Superior temporal gyrus (tissue), 1 donor: Measurements from ENCODE around the gene ZMAT5.

ENCODE experiments used
- DNase-seq: peaks from one replicate; pipeline ENCODE4 v3.0.0-alpha.2; 2016; ENCODE audit errors: extremely low spot score

The ZMAT5 gene

GRCh38 chr22:29707471-29707870, 59.3 kb downstream of the ZMAT5 start:
- no peak for DNase-seq

DNA sequence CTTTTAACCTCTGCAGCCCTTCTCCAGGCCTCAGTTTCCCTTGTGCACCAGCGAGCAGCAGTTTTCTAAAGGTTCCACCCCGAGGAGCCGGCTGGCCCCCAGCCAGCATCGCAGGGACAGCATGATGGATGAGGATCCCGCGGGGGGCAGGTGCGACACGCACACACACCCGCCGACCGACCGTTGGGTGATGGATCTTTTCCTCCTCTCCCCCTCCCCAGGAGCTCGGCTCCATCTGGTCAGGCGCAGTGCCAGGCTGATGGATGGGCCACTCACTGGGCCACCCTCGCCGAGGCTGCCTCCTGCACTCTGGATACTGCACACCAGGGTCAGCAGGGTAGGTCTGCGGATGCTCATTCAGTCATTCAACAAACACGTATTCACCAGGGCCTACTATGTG, 59.8 kb downstream of the ZMAT5 start:
- DNase-seq, result no peak

- DNase-seq, result no peak
Measured at GRCh38 chr22:29706486-29706885, 60.3 kb downstream of the ZMAT5 start.

GRCh38 chr22:29705651-29706050, 61.2 kb downstream of the ZMAT5 start:
- no peak for DNase-seq

DNA sequence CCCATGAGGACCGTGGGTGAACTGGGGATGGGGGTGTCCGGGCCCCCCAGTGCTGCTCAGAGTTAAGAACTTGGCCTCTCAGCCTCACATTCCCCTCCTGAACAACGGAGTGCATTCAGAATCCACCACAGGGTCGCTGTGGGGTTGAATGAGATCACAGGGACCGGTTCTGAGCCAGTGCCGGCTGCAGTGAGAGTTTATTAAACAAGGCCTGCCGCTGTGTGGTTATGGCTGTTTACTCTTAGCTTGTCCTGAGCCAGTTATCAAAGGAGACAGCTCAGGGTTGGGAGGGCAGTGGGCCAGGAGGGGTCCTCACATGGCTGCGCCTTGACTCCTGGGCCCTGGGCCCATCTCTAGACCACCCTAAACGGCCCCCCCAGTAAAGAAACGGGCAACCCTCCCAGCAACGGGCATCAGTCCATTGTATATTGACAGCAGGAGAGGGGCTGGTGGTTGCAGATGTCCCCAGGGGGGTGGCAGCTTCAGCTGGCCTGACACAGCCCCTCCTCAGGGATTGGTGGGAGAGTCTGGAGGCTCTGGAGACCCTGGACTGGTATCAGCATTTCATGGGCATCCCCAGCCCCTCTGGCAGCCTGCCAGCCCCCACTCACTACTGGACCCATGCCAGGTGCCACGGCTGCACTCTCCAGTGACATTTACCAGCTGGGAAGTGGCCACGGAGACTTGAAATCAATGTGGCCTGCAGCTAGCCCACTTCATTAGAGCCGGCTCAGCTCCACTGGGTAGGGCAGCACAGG, 62.1 kb downstream of the ZMAT5 start:
- peak; percentile 84 for DNase-seq

- no peak for DNase-seq
Measured at GRCh38 chr22:29703569-29704195, 63.1 kb downstream of the ZMAT5 start.

GRCh38 chr22:29702931-29703501, 63.8 kb downstream of the ZMAT5 start:
- DNase-seq, result no peak

- no peak for DNase-seq
Measured at GRCh38 chr22:29702000-29702930, 64.5 kb downstream of the ZMAT5 start.

- DNase-seq, result no peak
Measured at GRCh38 chr22:29701155-29701999, 65.4 kb downstream of the ZMAT5 start.

GRCh38 chr22:29700900-29701154, 66.0 kb downstream of the ZMAT5 start:
- DNase-seq, result no peak

DNA sequence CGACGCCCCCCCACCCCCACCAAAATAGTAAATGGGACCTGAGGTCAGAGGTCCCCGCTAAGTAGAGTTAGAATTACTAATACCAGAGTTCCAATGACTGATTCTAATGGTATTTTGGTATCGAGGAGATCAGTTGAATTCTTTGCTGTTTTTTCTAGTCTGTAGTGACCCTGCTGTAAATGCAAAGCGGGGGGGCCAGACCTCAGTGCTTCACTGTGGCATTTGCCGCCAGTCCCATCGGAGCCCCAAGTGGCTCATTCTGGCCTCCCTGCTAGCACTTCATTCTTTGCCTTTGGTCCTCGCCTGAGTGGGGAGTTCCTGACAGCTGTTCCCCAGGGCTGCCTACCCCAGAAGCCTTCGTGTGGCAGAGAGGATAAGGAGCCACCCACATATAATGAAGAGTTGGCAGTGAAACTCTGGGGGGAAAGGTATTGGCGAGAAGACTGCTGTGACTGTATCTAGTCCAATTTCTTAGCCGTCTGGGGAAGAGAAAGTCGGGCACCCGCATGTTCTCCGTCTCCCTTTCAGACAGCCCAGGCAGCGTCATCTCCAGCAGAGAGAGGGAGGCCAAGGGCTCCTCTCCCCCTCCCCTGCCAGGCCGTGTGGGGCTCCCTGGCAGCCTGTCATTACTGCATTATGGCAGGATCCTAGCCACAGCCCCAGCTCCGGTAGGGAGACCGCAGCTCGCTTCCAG, 66.5 kb downstream of the ZMAT5 start:
- no peak for DNase-seq

DNA sequence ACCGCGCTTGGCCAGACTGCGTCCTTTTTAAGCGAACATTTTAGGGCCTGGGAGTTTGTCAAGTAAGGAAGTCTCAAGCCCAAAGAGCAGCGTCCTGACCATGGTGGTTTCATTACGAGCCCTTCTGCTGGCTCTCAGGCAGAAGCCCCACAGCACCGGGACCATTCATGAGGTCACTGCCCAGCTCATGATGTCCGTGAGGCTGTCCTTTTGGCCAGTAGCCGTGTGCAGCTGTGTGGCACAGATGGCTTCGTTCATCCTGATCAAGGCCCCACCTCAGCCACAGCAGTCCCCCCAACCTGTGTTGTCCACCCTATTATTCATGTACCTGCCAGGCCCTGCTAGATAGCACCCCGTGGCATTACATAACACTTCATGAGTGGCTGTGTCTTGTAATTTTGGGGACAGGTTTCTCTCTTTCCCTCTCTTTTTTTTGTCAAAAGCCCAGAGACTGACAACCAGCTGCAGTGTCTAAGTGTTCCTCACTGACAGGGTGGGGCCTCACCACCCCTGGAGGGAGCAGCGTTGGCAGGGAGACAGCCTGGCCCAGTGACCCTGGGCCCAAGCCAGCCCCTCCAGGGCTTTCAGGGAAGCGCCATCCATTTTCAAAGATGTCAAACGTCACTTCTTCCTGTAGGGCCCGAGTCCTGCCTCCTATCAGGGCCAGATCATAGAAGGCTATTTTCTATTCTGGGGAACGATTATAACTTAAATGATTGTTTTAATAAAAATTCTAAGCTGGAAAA, 68.8 kb downstream of the ZMAT5 start:
- no peak for DNase-seq

DNA sequence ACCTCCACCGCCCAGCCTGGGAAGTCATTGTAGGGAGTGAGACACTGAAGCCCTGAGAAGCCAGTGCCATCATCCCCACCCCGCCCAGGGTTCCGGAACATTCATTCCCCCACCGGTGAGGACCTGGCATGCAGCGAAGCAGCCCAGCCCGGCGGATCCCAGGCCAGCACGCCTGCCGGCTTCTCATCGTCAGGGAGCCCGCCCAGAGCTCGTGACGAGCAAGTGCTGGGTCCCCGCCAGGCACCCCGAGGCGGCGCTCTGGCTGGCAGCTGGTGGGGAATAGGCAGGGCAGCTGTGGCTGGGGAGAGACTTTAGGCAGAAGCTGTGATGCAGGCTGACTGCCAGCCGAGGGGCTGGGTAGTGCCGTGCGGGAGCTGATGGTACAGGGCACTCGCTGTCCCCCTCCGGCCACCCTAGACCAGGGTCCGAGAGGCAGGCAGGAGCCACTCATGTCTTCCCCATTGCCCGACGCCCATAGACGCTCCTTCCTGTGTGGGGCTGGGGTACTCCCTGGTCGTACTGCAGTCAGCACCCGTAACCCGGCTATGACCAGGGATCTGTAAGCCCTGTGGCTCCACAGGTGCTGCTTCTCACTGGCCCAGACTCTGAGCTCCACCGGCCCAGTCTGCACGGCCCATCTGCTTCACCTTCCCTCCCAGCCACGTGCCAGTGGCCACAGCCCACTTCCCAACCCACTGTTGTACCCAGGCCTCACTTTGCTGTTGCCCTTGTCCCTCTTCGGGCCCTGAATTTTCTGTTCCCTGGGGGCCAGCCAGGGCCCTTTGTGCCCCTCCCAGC, 71.5 kb downstream of the ZMAT5 start:
- DNase-seq, result peak; percentile 63

- no peak for DNase-seq
Measured at GRCh38 chr22:29693671-29694070, 73.1 kb downstream of the ZMAT5 start.

- no peak for DNase-seq
Measured at GRCh38 chr22:29693161-29693560, 73.6 kb downstream of the ZMAT5 start.

DNA sequence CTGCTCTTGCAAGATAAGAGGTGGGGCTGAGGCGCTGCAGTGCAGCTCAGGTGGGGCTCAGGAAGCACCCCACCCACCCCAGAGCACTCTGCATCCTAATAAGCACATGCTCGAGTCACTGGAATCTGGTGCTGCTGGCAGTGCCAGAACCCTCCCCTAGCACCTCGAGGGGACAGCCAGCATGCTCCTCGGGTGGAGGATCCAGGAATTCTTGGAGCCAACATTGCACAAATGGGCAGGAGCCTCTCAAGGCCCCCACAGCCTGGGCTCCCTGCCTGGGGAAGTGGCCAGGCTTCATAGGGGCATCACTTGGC, 74.5 kb downstream of the ZMAT5 start:
- DNase-seq, result no peak

GRCh38 chr22:29691636-29692326, 75.0 kb downstream of the ZMAT5 start:
- no peak for DNase-seq

GRCh38 chr22:29690476-29690875, 76.3 kb downstream of the ZMAT5 start:
- no peak for DNase-seq

- peak; percentile 90 for DNase-seq
Measured at GRCh38 chr22:29689880-29690213, 77.0 kb downstream of the ZMAT5 start.
